HG02642 (cell line): ENCODE data around the gene NFAT5.

Source experiments
- ATAC-seq: cut with Tn5 transposase; IDR thresholded peaks from one replicate; pipeline ENCODE4 v1.9.1; 2021; ENCODE audit warnings: mild to moderate bottlenecking; ENCODE audit not compliant: unreplicated experiment, poor library complexity

NFAT5 gene

DNA sequence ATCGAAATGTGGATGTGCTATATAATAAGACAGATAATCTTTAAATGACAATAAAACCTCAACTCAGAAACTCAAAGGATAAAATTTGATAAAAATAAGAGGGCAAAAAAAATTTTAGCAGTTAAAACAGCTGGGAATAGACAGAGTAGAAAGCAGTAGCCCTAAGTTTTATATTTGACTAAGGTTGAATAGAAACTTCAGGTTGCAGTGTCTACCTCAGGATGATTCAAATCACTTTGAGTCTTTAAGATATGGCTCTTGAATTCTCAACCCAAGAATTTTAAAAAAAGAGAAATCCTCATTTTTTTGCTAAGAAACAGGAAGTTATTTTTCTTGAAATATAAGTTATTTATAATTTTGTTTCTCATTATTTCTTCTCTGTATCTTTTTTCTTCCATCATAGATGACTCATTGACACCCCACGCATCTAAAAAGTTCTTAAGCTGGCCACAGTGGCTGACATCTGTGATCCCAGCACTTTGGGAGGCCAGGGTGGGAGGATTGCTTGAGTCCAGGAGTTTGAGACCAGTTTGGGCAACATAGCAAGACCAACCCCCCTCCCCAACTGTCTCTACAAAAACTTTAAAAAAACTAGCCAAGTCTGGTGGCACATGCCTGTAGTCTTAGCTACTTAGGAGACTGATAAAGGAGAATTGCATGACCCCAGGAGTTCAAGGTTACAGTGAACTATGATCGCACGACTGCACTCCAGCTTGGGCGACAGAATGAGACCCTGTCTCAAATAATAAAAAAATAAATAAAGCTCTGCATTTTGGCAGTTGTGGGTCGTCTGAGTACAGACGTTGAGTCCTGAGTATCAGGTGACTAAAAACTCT, 23.9 kb downstream of the NFAT5 start:
- no peak for ATAC-seq

GRCh38 chr16:69590590-69590989, 24.8 kb downstream of the NFAT5 start:
- ATAC-seq, result no peak

GRCh38 chr16:69593751-69594255, 28.0 kb downstream of the NFAT5 start:
- no peak for ATAC-seq

DNA sequence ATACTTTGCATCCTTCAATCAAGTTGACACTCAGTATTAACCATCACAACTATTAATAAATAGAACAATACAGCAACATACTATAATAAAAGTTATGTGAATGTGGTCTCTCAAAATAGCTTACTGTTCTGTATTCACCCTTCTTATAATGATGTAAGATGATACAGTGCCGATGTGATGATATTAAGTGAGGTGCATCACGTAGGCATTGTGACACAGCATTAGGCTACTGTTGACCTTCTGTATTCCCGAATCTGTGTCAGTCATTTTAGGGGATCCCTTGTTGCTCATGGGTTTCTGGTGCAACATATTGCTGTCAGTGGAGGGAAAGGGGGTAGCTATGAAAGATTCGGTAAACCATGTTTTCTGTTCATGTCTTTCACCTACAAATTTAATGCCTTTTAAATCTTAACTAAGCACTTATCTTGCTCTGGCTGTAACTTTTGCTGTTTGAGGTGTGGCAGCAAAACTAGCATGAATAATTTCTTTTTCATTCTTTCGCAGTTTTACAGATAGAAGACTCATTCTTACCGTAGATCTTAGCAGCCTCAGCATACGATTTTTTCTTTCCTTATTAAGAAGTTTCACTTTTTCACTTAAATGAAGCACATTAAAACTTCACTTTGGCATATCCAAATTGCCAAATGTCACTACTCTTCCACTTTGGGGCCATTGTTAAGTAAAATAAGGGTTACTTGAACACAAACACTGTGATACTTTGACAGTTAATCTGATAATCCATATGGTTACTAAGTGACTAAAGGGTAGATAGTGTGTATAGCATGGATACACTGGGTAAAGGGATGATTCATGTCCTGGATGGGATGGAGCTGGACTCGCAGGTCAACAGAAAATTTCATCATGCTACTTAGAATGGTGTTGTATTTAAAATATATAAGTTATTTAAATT, 29.6 kb downstream of the NFAT5 start:
- ATAC-seq, result no peak

DNA sequence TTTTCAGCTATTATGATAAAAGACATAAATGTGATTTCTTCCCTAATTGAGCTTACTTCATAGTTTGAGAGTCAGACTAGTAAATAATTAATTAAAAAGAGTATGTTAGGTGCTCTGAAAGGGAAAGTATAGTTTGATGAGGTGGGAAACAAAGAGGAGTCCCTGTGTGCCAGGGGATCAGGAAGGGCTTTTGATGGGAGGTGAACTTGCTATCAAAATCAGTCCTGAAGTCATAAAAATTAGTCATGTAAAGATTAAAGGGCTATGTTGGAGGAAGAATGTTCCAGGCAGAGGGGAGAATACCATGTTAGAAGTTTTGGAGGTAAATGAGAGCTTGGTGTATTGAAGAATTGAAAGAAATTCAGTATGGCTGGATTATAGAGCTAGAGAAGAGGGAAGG, 31.0 kb downstream of the NFAT5 start:
- no peak for ATAC-seq

DNA sequence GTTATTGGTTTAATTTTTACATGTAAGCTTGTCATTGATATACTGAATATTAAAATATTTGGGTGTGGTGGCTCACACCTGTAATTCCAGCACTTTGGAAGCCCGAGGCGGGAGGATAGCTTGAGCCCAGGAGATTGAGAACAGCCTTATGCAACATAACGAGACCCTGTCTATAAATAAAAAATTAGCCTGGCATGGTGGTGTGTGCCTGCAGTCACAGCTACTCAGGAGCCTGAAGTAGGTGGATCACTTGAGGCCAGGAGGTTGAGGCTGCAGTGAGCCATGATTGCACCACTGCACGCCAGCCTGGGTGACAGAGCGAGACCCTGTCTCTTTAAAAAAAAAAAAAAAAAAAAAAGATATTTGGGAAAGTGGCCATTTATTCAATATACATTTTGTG, 32.3 kb downstream of the NFAT5 start:
- ATAC-seq, result no peak

DNA sequence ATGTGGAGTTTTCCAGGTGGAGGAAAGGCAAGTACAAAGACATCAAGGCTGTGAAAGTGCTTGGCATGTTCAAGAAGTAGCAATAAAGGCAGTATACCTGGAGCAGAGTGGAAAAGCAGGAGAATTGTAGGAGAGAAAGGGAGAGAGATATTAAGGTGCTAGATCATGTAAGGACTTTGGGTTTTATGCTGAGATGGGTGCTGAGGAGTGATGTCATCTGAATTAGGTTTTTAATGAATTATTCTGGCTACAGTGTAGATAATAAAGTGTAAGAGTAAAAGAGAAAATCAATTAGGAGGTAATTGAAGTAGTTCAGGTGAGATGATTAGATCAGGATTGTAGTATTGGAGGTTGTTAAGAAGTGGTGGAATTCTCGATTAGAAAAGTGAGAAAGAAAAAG, 34.0 kb downstream of the NFAT5 start:
- ATAC-seq, result no peak

DNA sequence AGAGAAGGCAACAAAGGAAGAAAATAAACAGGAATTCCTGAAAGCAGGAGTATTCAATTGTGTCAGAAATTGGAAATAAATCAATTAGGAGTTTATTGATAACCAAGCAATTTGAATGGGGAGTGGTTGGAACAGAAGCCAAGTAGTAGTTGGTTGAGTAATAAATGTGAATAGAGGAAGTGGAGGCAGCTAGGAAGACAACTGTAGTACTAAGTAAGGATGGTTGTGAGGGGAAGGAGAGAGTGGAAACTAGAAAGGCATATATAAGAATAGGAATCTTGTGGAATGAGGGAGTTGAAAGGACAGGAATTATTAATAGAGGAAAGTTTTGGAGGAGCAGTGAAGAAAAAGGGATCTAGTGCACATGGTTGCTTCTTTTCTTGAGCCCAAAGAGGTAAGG, 34.4 kb downstream of the NFAT5 start:
- no peak for ATAC-seq

GRCh38 chr16:69601250-69601649, 35.5 kb downstream of the NFAT5 start:
- no peak for ATAC-seq

DNA sequence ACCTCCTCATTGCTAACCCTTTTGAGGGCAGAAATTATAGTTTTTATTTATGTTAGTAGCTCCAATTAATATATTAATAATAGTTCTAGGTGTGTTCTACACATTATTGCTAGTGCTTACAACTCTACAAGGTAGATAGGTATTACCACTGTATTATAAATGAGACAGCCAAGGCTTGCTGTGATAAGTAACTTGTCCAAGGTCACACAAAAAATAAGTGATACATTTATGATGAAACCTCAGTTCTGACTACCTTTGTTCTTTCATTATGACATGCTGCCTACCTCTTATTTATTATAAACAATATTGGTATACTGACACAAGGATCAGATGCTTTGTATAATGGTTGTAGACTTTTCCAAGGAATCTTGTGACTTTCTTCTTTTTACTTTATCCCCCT, 41.2 kb downstream of the NFAT5 start:
- no peak for ATAC-seq

DNA sequence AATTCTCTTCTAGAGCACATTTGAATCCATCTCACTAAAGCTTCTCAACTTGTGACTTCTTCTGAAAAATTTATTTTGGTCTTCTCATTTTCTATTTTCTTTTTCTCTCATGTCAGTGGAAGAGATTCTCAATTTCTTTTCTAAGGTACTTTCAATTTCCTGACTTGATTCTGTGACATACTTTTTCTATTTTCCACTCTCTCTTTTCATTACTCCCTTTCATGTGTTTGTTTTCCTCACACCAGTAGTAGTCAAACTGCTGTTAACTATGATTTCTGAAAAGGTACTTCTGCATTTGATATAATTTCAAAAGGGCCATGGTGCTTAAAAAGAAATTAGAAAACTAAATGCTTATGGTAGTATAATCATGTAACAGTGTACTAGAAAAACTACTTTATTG, 41.9 kb downstream of the NFAT5 start:
- no peak for ATAC-seq

GRCh38 chr16:69610356-69610755, 44.6 kb downstream of the NFAT5 start:
- no peak for ATAC-seq

DNA sequence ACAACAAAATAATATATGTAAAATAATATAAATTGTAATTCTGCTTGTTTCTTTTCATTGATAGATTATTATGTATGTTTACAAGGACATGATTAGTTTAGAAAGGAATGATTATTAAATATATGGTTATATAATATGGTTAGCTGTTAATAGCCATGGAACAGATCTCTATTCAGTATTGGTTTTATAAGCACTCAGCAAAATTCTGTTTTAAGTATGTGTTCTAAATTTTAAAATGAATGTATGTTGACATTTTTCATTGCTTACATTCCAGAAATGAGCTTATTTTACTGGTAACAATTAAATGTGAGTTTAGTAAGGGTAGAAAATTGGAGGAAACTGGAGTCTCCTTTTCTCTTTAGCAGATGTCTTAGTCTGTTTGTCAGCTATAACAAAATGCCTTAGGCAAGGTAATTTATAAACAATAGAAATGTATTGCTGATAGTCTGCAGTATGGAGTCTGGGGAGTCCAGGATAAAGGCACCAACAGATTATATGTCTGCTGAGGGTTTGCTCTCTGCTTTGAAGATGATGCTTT, 45.4 kb downstream of the NFAT5 start:
- ATAC-seq, result no peak

DNA sequence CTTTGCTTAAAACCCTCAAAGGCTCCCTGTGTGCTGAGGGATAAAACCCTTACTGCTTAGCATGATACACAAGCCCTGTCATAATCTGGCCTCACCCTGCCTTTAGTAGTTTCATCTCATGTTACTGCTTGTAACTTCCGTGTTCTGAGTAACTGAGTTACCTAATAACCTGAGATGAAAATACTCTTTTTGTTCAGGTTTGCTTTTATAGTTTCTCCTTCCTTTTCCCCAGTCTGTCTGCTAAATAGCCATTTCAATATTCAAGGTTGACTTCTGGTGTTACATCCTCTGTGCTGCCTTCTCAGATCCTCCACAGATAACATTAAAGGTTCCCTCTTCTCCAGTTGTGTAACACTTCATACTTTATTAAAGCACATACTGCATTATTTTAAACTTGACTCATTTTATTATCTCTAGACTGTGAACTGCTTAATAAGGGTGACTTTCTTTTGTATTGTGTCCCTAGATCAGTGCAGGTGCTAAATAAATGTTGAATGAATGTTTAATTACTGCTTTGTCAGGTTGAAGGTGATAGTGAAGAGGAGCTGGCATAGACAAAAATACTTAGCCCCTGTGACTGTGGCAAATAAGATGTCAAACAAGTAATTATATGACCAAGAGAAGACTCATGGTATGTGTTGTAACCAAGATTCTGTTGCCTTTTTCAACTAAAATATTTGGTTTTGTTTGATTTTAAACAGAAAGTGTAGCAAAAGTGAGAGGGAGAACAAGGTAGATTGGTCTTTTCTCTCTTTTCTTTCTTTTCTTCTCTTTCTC, 47.8 kb downstream of the NFAT5 start:
- ATAC-seq, result no peak

DNA sequence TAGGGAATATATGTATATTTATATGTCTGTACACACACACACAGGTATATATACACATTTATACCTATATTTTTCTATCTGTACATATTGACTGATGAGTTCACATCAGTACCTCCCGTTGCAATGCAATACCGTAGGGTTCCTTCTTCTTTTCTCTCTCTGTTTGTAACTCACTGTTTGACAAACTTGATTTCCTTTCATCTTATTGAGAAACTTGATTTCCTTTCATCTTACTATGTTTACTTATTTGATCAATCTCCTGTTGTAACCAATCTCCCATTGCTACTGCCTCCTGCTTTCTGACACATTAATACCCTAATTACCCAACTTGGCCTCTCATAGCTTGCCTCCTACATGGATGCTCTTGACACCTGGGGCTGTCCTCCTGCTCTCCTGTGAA, 49.8 kb downstream of the NFAT5 start:
- no peak for ATAC-seq

DNA sequence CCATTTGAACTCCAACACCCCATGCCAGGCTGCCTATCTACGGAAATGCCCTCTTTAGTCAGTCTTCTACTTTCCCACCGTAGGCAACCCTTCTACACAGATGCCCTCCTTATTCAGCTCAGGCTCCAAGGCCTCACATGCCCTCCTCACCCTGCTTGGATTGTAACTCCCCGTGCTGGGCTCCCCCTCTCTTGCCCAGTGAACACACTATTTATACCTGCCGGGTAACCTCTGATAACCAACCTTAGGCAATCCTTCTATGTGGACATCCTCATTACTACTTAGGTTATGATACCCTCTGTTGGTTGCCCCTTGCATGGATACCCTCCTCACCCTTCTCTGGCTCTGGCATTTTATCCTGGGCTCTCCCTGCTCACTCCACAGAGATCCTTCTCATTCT, 50.3 kb downstream of the NFAT5 start:
- ATAC-seq, result no peak

GRCh38 chr16:69618307-69618706, 52.5 kb downstream of the NFAT5 start:
- no peak for ATAC-seq

GRCh38 chr16:69618721-69619120, 53.0 kb downstream of the NFAT5 start:
- no peak for ATAC-seq

GRCh38 chr16:69619514-69619913, 53.7 kb downstream of the NFAT5 start:
- no peak for ATAC-seq

- no peak for ATAC-seq
These were observed 54.8 kb downstream of the NFAT5 start for GRCh38 chr16:69620573-69620972.
